NCI-H1417 treated with DMSO at 0.1 percent for 48 hours (cell line): ENCODE results near the gene MT1M.

Experiments used
- DNase-seq: peaks from one replicate; lab custom pipeline; 2025; lab: John Stamatoyannopoulos, UW

The MT1M gene

DNA sequence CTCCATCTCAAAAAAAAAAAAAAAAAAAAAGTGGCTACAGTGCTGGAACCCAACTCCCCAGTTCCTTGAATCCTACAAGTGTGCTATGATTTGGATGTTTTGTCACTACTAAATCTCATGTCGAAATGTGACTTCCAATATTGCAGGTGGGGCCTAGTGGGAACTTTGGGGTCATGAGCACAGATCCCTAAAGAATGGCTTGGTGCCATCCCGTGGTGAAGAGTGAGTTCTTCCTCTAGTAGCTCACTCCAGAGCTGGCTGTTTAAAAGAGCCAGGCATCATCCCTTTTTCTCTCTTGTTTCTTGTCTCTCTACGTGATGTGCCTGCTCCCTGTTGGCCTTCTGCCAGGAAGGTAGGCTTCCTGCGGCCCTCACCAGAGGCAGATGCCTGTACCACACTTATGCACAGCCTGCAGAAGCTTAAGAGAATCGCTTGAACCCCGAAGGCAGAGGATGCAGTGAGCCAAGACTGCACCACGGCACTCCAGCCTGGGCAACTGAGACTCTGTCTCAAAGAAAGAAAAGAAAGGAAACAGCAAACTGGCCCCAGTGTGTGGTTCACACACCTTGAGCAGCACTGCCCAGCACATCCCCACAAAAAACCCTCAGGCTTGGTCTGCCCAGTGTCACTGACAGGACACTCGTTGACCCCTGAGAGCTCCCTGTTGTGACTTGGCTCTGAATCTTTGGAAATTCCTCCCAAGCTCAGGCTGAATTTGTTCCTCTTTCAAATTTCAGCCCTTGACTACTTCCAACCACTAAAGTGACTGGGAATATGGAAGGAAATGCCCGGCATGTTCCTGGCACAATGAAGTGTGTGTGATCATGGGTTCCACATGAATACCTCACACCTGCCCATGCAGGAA is 3.7 kb upstream of the MT1M start:
- DNase-seq = no peak

DNA sequence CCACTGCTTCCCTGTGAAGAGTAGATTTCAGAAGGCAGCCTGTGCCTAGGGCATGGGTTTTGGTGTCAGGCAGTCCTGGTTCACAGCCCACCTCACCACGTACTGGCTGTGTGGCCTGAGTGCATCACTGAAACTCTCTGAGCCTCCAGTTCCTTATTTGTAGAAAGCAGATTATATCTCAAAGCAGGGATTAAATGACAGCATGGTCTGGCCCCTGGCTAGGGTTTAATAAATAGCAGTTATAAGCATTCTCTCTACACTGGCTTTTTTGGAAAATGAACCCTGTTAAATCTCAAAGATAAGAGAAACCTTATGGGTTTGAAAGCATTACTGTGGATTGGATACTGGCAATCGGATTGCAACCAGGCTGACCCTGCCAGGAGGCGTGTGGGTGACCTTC is 2.9 kb upstream of the MT1M start:
- no peak for DNase-seq

DNA sequence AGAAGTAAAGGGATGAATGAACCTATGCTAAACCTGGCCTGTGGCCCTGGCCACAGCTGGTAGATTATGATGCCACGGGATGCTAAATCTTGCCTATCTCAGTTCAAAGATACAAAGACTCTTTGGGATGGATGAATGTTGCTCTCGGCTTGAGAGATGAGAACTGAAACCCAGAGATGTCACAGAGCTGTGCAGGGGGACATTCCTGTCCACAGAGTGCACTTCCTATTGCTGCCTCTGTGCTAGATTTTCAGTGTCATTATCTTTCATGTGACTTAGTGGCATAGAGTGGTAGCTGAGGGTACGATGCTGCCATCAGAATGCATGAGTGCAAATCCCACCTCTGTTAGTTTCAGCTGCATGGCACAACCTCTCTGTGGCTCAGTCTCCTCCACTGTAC is 2.3 kb upstream of the MT1M start:
- no peak for DNase-seq

DNA sequence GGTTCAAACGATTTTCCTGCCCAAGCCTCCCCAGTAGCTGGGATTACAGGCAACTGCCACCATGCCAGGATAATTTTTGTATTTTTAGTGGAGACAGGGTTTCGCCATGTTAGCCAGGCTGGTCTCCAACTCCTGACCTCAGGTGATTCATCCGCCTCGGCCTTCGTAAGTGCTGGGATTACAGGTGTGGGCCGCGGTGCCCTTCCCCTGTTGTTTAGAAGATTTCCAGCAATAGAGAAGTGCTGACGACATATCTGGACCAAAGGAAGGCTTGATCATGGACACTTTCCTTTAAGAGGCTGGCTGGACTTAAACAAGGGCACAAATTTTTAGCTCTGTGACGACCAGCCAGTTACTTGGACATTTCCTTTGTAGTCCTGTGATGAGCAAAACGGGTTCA is 1.3 kb upstream of the MT1M start:
- DNase-seq = no peak

DNA sequence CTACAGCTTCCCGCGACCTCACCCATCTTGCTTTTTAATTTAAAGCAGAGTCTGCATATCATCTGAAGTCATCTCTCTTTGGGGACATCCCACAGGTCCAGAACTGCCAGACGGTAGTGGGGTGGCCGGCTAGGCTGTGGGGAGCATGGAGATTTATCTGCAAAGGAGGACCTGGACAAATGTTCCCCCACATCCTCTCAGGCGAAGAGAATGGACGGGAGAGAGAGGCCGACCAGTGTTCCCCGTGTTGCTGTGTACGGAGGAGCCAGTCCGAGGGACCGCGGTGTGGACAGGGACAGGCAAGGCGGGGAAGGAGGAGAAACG is 665 bp upstream of the MT1M start:
- DNase-seq = no peak

DNA sequence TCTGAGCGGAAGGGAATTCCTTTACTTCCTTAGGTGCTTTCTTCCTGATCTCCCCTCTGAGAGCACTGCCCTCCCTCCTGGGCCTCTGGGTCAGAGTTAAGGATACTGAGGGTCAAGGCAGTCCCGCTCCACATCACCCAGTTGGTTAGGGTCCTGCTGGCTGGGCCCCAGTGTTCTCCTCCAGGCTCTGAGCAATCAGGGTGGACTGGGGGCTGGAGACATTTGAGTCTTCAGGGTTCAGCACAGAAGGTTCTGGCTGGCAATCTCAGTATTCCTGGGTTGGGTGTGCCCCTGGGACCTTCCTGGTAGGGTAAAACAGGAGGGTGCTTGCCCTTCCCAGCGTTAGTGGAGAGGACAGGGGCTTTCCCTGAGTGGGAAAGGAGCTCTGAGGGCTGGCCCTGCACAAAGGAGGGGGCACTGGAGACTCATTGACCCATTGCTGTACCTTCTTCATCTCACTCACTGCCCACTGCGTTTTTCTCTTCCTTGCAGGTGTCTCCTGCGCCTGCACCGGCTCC is 448 bp downstream of the MT1M start:
- DNase-seq = no peak

DNA sequence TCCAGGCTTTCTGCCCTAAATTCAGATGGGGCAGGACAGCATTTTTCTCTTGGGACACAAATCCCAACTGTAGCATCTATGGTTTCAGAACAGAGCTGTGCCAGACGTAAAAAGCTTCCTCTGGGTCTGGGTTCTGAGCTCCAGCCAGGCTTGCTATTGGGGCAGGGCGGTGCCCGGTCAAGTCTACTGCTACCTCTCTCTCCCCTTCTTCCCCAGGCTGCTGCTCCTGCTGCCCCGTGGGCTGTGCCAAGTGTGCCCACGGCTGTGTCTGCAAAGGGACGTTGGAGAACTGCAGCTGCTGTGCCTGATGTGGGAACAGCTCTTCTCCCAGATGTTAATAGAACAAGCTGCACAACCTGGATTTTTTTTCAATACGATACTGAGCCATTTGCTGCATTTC is 1.1 kb downstream of the MT1M start:
- no peak for DNase-seq

DNA sequence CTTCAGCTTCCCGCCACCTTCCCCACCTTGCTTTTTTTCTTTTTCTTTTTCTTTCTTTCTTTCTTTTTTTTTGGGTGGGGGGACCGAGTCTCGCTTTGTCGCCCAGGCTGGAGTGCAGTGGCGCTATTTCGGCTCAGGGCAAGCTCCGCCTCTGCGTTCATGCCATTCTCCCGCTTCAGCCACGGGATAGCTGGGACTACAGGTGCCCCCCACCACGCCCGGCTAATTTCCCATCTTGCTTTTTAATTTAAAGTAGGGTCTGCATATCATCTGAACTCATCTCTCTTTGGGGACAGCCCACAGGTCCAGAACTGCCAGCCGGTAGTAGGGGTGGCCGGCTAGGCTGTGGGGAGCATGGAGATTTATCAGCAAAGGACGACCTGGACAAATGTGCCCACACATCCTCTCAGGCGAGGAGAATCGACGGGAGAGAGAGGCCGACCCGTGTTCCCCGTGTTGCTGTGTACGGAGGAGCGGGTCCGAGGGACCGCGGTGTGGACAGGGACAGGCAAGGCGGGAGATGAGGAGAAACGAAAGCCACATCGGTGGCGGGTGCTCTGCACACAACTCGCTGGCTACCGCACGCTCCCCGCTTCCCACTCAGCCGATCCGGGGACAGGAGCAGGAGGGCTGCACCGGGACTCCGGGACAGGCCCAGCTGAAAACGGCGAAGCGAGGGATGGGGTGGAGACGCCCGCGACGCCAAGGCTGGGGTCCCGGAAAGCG is 2.4 kb downstream of the MT1M start:
- DNase-seq = no peak

DNA sequence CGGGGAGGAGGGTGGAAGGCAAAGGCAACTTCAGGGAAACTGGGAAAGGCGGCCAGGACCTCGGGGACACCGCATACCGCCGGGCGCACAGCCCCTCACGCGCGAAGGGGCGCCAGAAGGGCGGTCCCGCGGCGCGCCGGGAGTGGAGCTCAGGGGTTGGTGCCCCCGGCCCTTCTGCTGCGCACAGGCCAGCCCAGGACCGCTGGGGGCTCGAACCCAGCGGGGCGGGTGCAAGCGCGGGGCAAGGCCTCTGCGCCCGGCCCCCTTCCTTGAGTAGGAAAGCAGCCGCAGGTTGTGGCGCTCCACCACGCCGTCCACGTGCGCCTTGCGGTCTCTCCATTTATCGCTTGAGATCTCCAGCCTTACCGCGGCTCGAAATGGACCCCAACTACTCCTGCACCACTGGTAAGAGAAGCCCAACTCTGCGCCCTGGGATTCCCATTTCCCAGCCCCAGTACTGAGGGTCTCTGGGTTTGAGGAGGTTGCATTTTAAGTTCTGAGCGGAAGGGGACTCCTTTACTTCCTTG is 3.0 kb downstream of the MT1M start:
- no peak for DNase-seq

DNA sequence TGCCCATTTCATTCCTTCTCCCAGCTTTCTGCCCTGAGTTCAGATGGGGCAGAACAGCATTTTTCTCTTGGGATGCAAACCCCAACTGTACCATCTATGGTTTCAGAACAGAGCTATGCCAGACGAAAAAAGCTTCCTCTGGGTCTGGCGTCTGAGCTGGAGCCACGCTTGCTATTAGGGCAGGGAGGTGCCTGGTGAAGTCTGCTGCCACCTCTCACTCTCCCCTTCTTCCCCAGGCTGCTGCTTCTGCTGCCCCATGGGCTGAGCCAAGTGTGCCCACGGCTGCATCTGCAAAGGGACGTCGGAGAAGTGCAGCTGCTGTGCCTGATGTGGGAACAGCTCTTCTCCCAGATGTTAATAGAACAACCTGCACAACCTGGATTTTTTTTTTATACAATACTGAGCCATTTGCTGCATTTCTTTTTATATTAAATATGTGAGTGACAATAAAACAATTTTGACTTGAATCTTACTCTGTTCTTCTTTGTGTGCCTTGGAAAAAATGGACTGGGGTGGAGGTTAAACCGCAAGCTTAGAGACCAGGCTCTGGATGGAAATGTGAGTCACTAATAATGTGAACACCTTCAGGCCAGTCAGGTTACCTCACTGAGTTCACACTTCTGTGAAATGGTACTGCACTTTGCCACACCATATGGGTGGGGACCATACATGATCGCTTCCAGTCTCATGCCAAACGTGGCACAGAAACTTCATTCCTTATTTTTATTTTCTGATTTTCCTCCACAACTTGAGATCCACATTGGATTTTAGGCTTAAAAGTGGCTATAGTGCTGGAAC is 4.4 kb downstream of the MT1M start:
- DNase-seq = no peak

DNA sequence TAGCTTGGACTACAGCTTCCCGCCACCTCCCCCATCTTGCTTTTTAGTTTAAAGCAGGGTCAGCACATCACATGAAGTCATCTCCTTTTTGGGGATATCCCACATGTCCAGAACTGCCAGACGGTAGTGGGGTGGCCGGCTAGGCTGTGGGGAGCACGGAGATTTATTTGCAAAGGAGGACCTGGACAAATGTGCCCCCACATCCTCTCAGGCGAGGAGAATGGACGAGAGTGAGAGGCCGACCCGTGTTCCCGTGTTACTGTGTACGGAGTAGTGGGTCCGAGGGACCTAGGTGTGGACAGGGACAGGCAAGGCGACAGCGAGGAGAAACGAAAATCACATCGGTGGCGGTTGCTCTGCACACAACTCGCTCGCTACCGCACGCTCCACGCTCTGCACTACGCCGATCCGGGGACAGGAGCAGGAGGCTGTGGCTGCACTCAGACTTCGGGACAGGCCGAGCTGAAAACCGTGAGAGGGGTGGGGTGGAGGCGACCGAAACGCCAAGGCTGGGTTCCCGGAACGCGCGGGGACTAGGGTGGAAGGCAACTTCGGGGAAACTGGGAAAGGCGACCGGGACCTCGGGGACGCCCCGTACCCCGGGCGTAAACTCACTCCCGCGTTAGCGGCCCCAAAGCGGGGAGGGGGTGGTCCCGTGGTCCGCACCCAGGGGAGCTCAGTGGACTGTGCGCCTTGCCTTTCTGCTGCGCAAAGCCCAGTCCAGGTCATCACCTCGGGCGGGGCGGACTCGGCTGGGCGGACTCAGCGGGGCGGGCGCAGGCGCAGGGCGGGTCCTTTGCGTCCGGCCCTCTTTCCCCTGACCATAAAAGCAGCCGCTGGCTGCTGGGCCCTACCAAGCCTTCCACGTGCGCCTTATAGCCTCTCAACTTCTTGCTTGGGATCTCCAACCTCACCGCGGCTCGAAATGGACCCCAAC is 5.6 kb downstream of the MT1M start, which contains the start of gene MT1A:
Gene MT1A (plus strand): TSS at position 853 of the 937 bp plus-strand sequence. CDS start 73 bp downstream, at position 926.
- no peak for DNase-seq

DNA sequence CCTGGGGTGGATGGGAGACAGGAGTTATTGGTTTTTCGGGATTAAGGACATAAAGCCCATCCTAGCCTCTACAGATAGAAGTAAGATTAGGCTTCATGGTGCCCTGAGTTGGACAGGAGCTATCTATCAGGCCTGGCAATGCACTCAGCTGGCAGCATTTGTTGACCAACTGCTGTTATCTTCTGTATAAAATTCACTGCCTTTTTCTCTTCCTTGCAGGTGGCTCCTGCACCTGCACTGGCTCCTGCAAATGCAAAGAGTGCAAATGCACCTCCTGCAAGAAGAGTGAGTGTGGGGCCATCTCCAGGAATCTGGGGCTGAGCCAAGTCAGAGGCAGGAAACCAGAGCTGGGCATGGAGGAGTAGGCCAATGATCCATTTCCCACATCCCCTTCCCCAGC is 6.6 kb downstream of the MT1M start:
- no peak for DNase-seq

DNA sequence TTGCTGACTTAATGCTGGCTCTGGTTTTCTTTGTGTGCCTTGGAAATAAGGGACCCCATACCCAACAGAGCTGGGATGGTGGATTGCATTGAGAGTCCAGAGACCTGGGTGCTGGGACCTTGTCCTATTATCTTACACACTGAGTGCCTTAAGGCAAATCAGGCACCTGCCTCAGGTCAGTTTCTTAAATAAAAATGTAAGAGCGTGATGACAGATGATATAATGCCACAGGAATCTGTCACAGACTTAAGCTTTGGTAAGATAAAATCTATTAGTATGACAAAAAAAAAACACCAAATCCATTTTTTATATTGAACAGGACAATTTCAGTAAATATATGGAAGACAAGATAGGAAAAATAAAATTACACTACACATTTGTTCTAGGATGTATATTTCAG is 7.6 kb downstream of the MT1M start:
- DNase-seq = no peak

DNA sequence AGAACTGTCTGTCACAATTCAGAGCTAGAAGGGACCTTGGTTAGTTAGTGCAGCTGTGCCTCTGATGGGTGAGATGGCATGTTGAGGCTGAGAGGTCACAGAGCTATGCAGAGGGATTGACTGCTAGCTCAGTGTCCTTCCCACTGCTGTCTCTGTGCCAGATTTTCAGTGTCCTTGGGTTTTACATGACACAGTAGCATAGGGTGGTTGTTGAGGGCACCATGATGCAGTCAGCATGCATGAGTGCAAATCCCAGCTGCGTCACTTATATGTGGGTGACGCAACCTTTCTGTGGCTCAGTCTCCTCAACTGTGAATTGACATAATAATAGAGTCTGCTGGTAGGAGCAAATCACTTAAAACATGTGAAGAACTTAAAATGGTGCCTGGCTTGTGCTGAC is 8.7 kb downstream of the MT1M start:
- no peak for DNase-seq

DNA sequence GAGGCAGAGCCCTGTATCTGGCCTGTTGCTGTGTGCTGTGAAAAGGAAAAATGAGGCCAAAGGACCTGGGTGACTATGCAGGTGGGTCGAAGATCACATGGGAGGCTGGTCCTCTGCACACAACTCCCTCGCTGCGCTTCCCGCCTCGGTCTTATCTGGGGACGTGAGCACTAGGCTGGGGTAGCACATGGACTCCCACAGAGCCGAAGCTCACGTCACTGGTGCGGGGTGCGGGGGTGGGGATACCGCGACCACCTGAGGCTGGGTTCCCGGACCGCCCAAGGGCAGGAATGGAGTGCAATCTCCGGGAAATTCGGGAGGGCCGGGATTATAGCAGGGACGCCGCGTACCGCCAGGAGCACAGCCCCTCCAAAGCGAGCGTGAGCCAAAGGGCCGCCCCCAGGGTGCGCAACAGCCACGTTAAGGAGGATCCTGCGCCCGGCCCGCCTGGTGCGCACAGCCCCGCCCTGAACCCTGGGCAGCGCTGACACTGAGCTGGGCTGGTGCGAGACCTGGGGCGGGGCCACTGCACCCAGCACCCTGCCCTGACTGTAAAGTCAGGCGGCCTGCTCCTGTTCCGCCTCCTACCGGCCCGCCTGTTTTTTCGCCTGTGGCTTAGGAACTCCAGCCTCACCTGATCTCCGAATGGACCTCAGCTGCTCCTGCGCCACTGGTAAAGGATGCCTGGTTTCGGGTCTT is 10.8 kb downstream of the MT1M start:
- DNase-seq = no peak

DNA sequence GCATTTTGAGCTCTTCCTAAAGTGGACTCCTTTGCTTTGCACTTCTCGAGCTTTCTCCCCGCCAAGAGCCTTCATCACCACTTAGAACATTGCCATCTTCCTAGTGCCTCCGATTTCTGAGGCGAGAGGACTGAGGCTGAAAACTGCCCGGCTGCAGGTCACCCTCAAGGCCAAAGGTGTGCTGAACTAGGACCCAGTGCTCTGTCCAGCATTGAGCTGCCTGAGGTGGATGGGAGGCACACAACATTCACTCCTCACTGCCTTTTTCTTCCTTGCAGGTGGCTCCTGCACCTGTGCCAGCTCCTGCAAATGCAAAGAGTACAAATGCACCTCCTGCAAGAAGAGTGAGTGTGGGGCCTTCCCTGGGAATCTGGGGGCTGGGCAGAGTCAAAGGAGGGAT is 11.4 kb downstream of the MT1M start:
- DNase-seq = no peak

DNA sequence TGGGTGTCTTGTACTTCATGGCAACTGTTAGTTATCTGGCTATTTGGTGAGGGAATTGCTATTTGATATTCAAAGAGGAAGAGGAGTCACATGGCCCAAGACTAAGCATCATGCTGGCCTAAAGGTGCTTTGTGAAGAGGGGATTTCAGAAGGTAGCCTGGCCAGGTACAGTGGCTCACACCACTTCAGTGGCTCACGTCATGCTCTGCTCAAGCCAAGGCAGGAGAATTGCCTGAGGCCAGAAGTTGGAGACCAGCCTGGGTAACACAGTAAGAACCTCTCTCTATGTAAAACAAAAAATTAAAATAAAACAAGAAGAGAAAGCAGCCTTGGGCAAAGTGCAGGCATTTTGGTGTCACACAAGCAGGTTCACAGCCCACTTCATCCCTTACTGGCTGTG is 12.9 kb downstream of the MT1M start:
- DNase-seq = no peak

DNA sequence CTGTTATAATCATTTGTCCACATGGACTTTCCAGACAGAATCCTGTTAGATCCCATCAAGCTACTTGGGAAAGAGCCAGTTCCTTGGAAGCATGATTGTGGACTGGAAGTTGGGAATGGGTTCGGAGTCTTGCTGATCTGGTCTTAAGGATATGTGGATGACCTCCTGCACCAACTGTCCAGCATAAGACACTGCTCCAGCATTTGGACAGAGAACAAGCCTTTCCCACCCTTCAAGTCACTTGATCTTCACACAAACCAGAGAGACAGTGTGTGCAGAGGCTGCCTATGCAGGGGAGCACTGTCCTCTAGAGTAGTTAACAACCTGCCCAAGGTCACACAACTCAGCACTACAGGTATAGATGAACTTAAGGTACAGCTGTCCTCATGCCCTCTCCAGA is 13.4 kb downstream of the MT1M start:
- no peak for DNase-seq

DNA sequence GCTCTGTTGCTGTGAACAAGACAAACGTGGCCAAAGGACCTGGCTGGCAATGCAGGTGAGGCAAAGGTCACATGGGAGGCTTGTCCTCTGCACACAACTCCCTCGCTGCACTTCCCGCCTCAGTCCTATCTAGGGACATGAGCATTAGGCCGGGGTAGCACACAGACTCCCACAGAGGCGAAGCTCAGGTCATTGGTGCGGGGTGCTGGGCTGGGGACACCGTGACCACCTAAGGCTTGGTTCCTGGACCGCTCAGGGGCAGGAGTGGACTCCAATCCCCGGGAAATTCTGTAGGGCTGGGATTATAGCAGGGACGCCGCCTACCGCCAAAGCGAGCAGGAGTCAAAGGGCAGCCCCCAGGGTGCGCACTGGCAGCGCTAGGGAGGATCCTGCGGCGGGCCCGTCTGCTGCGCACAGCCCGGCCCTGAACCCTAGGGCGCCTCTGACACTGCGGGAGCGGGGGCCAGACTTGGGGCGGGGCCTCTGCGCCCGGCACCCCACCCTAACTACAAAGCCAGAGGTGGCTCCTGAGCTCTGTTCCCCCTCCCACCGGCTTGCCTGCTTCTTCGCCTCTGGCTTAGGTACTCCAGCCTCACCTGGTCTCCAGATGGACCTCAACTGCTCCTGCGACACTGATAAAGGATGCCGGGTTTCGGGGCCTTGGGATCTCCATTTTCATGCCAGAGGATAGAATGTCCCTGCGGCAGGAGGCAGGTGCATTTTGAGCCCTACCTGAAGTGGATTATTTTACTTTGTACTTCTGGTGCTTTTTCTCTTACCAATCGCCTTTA is 15.4 kb downstream of the MT1M start:
- DNase-seq = no peak

DNA sequence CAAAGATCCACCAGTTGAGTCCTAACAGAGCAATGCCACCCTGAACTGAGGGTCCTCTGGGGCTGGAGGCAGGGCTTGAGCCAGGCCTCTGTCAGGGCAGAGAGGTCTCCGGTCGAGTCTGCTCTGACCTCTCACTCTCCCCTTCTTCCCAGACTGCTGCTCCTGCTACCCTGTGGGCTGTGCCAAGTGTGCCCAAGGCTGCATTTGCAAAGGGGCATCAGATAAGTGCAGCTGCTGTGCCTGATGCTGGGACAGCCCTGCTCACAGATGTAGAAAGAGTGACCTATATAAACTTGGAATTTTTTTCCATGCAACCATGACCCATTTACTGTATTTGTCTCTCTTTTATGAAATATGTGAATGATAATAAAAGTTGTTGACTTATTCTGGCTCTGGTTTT is 16.8 kb downstream of the MT1M start:
- no peak for DNase-seq
